ENCODE measurements around the gene KLRC2.
"Not testable (repeated sequence)": the region's sequence is repeated elsewhere in the genome, so short reads cannot be mapped to it uniquely, and the experiment has no call there.

The KLRC2 gene

DNA sequence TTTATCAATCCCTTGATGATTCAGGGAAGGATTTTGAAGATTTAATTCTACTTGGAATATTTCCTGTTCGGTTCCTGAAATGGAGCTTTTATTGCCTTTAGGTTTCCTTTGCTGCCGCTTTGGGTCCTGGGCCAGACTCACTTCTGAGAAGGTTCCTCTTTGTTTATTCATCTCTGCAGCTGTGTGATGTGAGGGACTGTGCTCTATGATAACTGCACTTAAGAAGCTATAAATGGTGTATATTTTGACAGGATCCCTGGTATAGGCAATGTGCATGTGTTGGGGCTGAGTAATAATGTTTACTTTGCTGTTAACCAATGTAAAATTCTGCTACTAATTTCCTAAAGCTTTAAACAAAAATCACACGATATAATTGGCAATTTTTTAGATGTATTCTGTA is at the start of gene KLRC2:
Gene KLRC2, minus strand, starts transcription at position 195 of the 400 bp plus-strand sequence. Its CDS starts 24 bp downstream, at position 171.
- H3K27ac ChIP-seq = not testable (repeated sequence)

DNA sequence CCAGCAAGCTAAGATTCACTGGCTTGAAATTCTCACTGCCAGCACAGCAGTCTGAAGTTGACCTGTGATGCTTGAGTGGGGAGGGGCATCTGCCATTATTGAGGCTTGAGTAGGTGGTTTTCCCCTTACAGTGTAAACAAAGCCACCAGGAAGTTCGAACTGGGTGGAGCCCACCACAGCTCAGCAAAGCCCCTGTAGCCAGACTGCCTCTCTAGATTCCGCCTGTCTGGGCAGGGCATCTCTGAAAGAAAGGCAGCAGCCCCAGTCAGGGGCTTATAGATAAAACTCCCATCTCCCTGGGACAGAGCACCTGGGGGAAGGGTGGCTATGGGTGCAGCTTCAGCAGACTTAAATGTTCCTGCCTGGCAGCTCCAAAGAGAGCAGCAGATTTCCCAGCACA is 46.1 kb upstream of the KLRC2 start:
- H3K27ac ChIP-seq = not testable (repeated sequence)

DNA sequence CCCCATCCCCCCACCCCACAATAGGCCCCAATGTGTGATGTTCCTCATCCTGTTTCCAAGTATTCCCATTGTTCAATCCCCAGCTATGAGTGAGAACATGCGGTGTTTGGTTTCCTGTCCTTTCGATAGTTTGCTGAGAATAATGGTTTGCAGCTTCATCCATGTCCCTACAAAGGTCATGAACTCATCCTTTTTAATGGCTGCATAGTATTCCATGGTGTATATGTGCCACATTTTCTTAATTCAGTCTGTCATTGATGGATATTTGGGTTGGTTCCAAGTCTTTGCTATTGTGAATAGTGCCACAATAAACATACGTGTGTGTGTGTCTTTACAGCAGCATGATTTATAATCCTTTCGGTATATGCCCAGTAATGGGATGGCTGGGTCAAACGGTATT is 37.0 kb upstream of the KLRC2 start:
- not testable (repeated sequence) for H3K27ac ChIP-seq

DNA sequence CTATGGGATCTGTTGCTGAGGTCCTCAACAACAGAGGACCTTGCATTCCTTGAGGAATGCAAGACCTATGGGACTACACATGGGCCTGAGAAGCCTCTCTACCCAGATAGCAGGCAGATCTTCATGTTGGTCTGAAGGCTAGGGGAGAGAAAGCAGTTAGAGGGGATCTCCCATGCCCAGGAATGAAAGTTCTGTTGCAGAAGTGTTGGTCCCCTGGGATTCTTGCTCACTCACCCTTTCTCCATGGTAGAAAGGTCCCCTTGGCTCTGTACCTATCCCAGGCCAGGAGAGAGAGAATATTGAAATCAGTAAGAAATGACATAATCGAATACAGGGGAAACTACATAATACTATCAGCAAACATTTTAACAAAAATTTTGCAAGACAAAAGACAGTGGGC is 33.9 kb upstream of the KLRC2 start:
- TF ChIP-seq, protein P1, sequence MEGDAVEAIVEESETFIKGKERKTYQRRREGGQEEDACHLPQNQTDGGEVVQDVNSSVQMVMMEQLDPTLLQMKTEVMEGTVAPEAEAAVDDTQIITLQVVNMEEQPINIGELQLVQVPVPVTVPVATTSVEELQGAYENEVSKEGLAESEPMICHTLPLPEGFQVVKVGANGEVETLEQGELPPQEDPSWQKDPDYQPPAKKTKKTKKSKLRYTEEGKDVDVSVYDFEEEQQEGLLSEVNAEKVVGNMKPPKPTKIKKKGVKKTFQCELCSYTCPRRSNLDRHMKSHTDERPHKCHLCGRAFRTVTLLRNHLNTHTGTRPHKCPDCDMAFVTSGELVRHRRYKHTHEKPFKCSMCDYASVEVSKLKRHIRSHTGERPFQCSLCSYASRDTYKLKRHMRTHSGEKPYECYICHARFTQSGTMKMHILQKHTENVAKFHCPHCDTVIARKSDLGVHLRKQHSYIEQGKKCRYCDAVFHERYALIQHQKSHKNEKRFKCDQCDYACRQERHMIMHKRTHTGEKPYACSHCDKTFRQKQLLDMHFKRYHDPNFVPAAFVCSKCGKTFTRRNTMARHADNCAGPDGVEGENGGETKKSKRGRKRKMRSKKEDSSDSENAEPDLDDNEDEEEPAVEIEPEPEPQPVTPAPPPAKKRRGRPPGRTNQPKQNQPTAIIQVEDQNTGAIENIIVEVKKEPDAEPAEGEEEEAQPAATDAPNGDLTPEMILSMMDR (conservative IDR thresholded peaks at IDR 0.05) = no peak
- TF ChIP-seq ZFX (IDR thresholded peaks at IDR 0.05) = no peak
- no peak overlapping the region for H3K27ac ChIP-seq

DNA sequence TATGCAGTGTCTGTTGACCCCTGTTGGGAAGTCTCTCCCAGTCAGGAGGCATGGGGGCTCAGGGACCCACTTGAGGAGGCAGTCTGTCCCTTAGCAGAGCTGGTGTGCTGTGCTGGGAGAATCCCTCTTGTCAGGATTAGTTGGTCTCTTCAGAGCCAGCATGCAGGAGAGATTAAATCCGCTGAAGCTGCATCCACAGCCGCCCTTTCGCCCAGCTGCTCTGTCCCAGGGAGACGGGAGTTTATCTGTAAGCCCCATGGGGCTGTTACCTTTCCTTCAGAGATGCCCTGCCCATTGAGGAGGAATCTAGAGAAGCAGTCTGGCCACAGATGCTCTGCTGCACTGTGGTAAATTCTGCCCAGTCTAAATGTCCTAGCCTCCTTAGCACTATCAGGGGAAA is 30.5 kb upstream of the KLRC2 start:
- H3K27ac ChIP-seq = no peak overlapping the region
- TF ChIP-seq, protein P1 (conservative IDR thresholded peaks at IDR 0.05) = no peak
- TF ChIP-seq ZFX (IDR thresholded peaks at IDR 0.05) = no peak

DNA sequence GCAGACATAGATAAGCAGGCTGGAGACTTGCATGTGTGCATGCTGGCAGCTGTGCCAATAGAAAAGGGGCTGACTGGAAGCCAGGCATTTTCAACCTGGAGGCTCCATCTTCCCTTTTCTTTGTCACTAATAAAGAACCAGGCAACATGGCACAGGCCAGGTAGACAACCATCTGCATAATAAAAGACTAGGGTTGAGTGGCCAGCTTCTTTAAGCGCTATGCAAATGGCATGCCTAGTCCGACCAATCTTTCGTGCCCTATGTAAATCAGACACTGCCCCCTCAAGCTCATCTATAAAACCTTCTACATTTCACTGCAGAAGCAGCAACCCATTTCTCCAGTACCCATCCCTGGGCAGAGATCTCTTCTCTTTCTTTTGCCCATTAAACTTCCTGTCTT is 21.9 kb upstream of the KLRC2 start:
- TF ChIP-seq, protein P1 (conservative IDR thresholded peaks at IDR 0.05) = no peak
- TF ChIP-seq ZFX (IDR thresholded peaks at IDR 0.05) = no peak
- no peak overlapping the region for H3K27ac ChIP-seq

DNA sequence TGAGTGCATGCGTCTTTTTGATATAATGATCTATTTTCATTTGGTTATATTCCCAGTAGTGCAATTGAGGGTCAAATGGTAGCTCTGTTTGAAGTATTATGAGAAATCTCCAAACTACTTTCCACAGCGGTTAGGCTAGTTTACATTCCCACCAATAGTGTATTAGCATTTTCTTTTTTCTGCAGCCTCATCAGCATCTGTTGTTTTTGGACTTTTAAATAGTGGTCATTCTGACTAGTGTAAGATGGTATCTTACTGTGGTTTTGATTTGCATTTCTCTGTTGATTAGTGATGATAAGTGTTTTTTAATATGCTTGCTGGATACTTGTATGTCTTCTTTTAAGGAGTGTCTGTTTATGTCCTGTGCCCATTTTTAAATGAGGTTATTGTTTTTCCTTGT is 21.0 kb upstream of the KLRC2 start:
- no peak for TF ChIP-seq ZFX (IDR thresholded peaks at IDR 0.05)
- TF ChIP-seq, protein P1 (conservative IDR thresholded peaks at IDR 0.05) = no peak
- no peak overlapping the region for H3K27ac ChIP-seq

DNA sequence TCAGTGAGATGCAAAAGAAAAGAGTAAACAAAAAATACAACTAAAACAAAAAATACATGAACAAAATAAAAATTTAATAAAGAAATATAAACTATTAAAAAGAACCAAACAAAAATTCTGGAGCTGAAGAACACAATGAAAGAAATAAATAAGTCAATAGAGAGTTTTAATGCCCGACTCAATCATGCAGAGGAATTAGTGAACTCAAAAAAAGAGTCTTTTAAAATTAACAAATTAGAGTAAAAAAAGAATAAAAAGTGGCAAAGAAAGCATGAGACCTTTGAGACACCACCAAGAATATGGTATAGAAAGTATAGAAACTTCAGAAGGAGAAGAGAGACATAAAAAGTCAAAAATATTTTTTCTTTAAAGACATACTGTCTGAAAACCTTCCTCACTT is 20.0 kb upstream of the KLRC2 start:
- H3K27ac ChIP-seq = no peak overlapping the region
- TF ChIP-seq ZFX (IDR thresholded peaks at IDR 0.05) = no peak
- TF ChIP-seq, protein P1 (conservative IDR thresholded peaks at IDR 0.05) = no peak

DNA sequence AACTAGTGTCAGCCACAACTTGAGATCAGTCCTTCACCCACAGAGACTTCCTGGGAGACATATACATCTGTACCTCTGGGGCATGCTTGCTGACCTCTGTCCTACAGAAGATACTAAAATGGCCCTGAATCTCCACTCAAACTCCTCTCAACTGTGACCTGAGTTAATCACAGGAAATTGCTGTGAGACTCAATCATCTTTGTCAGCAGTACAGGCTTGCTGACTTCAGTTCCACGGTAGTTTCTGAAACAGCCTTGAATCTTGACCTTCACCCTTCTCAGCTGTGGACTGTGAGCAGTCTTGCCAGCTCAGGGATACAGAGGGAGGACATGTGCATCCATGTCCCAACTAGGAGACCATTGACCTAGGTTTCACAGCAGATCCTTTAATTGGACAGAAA is 18.7 kb upstream of the KLRC2 start:
- H3K27ac ChIP-seq = no peak overlapping the region
- TF ChIP-seq ZFX (IDR thresholded peaks at IDR 0.05) = no peak
- TF ChIP-seq, protein P1 (conservative IDR thresholded peaks at IDR 0.05) = no peak

All from C4-2B (cell line).